ENCODE data around the gene C1QL2. TPM values are rescaled to one million over a fixed set of nuclear protein-coding genes. Genes with fewer than 3 reads are reported as not detected.

C1QL2 gene
- total and polyA plus RNA-seq, 2 experiments from 2014 or later, result 4.9 to 12.9 TPM

DNA sequence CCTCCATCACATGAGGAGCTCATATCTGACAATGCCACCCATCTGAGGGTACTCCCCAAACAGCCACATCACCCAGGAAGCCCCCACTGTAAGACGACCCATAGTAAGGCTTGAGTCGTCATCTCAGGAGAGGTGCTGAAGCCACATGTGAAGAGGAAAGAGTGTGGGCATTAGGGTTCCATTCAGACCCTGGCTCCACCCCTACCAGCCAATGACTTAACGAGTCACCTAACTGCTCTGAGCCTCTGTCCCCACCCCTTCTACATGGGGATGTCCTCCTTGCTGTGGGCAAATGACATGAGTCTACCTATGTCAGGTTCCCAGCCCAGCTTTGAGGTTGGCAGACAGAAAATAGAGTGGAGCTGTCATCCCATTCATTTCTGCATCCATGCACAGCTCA, 46.3 kb downstream of the C1QL2 start:
- no peak overlapping the region for H2AFZ ChIP-seq
- H3K4me2 ChIP-seq, result no peak overlapping the region
- TF ChIP-seq EZH2phosphoT487 (IDR thresholded peaks at IDR 0.05; ENCODE audit: low read depth, severe bottlenecking, unreplicated experiment) (no peak), EZH2 (IDR thresholded peaks at IDR 0.05; ENCODE audit: borderline replicate concordance) (no peak)
- TF ChIP-seq, protein P1, sequence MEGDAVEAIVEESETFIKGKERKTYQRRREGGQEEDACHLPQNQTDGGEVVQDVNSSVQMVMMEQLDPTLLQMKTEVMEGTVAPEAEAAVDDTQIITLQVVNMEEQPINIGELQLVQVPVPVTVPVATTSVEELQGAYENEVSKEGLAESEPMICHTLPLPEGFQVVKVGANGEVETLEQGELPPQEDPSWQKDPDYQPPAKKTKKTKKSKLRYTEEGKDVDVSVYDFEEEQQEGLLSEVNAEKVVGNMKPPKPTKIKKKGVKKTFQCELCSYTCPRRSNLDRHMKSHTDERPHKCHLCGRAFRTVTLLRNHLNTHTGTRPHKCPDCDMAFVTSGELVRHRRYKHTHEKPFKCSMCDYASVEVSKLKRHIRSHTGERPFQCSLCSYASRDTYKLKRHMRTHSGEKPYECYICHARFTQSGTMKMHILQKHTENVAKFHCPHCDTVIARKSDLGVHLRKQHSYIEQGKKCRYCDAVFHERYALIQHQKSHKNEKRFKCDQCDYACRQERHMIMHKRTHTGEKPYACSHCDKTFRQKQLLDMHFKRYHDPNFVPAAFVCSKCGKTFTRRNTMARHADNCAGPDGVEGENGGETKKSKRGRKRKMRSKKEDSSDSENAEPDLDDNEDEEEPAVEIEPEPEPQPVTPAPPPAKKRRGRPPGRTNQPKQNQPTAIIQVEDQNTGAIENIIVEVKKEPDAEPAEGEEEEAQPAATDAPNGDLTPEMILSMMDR (IDR thresholded peaks at IDR 0.05; ENCODE audit: poor library complexity), result no peak
- H3K27me3 ChIP-seq, result no peaks in the 10 kb centered on the region
- no peaks in the 10 kb centered on the region for H3K36me3 ChIP-seq (replicated peaks; ENCODE audit: insufficient read depth, low read depth)
- H3K4me1 ChIP-seq (ENCODE audit: insufficient read depth), result peaks cover 20% of the 10 kb centered on the region
- no peak overlapping the region for H3K4me3 ChIP-seq
- WGBS (ENCODE audit: low lambda C conversion rate, missing lambda C conversion rate), result 68% methylated on average over 3 of the region's 3 CpGs
- H3K79me2 ChIP-seq, result no peaks in the 10 kb centered on the region
- H3K9me2 ChIP-seq (replicated peaks; ENCODE audit: insufficient read depth), result no peaks in the 10 kb centered on the region
- no peaks in the 10 kb centered on the region for H3K9me3 ChIP-seq (ENCODE audit: low read depth)
- peak overlapping the region; percentile 99 for H3K27ac ChIP-seq
- peak; percentile 55 for DNase-seq (ENCODE audit: low spot score)
- no peaks in the 10 kb centered on the region for H4K20me1 ChIP-seq (ENCODE audit: insufficient read depth, poor library complexity, severe bottlenecking)

DNA sequence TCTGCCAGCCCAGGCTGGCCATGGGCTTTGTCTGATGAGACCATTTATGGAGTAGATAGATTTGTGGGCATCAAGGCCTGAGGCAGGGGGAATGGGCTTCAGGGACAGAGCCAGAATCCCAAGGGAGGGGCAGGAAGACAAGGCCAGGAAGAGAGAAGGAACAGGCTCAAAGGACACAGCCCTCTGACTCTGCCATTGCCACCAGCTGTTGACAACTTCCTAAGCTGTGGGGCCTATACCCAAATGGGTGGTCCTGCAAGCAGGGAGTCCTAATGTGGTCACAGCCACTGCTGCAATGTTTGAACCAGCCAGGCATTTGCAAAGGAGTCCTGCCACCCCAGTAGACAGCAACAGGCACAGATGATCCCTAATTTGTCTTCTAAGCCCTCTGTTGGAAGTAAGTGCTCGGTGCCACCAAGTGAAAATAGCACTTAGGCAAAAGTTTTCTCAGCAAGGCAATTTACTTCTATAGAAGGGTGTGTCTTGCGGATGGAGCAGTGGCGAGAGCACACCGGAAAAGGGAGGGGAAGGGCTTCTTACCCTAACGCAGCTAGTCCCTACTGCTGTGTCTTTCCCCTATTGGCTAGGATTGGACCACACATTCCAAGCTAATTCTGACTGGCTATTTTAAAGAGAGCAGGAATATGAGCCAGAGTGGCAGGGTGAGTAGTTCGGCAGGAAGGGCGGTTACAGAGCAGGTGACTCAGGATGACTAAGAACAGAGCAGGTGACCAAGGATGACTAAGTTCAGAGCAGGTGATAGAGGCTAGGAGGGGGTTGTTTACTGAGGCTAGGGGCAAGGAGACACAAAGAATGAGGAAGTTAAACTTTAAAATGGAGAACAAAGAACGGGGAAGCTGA, 47.2 kb downstream of the C1QL2 start:
- TF ChIP-seq EZH2 (IDR thresholded peaks at IDR 0.05; ENCODE audit: borderline replicate concordance) (no peak), EZH2phosphoT487 (IDR thresholded peaks at IDR 0.05; ENCODE audit: low read depth, severe bottlenecking, unreplicated experiment) (no peak)
- TF ChIP-seq, protein P1 (IDR thresholded peaks at IDR 0.05; ENCODE audit: poor library complexity), result no peak
- no peaks in the 10 kb centered on the region for H3K9me2 ChIP-seq (replicated peaks; ENCODE audit: insufficient read depth)
- no peaks in the 10 kb centered on the region for H3K27me3 ChIP-seq
- peak overlapping the region; percentile 99 for H3K27ac ChIP-seq
- H3K4me3 ChIP-seq, result no peak overlapping the region
- WGBS (ENCODE audit: low lambda C conversion rate, missing lambda C conversion rate), result 52% methylated on average over 8 of the region's 8 CpGs
- H3K4me1 ChIP-seq (ENCODE audit: insufficient read depth), result peaks cover 20% of the 10 kb centered on the region
- H3K4me2 ChIP-seq, result peak overlapping the region; percentile 67
- no peaks in the 10 kb centered on the region for H3K36me3 ChIP-seq (replicated peaks; ENCODE audit: insufficient read depth, low read depth)
- peak; percentile 77 for DNase-seq (ENCODE audit: low spot score)
- H4K20me1 ChIP-seq (ENCODE audit: insufficient read depth, poor library complexity, severe bottlenecking), result no peaks in the 10 kb centered on the region
- no peak overlapping the region for H2AFZ ChIP-seq
- no peaks in the 10 kb centered on the region for H3K79me2 ChIP-seq
- no peaks in the 10 kb centered on the region for H3K9me3 ChIP-seq (ENCODE audit: low read depth)

DNA sequence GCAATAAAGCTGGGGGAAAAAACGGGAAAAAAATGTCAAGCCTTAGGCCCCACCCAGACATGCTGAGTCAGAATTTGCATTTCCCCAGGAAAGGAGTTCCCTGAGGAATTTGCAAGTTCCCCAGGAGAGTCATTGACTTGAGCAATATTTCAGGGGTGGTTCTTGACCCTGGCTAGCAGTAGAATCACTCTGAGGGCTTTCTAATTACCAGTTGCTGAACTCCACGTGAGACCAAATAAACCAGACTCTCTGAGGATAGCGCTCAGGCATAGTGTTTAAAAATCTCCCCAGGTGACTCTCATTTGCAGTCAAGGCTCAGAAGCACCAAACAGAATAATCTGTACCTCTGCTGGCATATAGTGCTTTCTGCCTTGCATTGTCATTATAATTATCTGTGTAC, 48.7 kb downstream of the C1QL2 start:
- H3K79me2 ChIP-seq, result no peaks in the 10 kb centered on the region
- no peaks in the 10 kb centered on the region for H3K9me3 ChIP-seq (ENCODE audit: low read depth)
- no peaks in the 10 kb centered on the region for H4K20me1 ChIP-seq (ENCODE audit: insufficient read depth, poor library complexity, severe bottlenecking)
- peaks cover 20% of the 10 kb centered on the region for H3K4me1 ChIP-seq (ENCODE audit: insufficient read depth)
- whole genome bisulfite sequencing (ENCODE audit: low lambda C conversion rate, missing lambda C conversion rate), result 22% methylated on average over 3 of the region's 3 CpGs
- H3K27ac ChIP-seq, result peak overlapping the region; percentile 99
- no peaks in the 10 kb centered on the region for H3K27me3 ChIP-seq
- no peak overlapping the region for H3K4me2 ChIP-seq
- no peak for TF ChIP-seq EZH2 (IDR thresholded peaks at IDR 0.05; ENCODE audit: borderline replicate concordance)
- TF ChIP-seq, protein P1 (IDR thresholded peaks at IDR 0.05; ENCODE audit: poor library complexity), result no peak
- TF ChIP-seq EZH2phosphoT487 (IDR thresholded peaks at IDR 0.05; ENCODE audit: low read depth, severe bottlenecking, unreplicated experiment), result no peak
- H3K4me3 ChIP-seq, result no peak overlapping the region
- H2AFZ ChIP-seq, result no peak overlapping the region
- DNase-seq (ENCODE audit: low spot score), result peak; percentile 71
- H3K9me2 ChIP-seq (replicated peaks; ENCODE audit: insufficient read depth), result no peaks in the 10 kb centered on the region
- H3K36me3 ChIP-seq (replicated peaks; ENCODE audit: insufficient read depth, low read depth), result no peaks in the 10 kb centered on the region
